ENCODE measurements around the gene MMP8. TPM values are rescaled to one million over a fixed set of nuclear protein-coding genes. Genes with fewer than 3 reads are reported as not detected.

MMP8 gene
- total and polyA plus RNA-seq, 9 of the 15 experiments (the other 6 are each of a cell fraction or from before 2014, with no cell fraction given), result not detected

DNA sequence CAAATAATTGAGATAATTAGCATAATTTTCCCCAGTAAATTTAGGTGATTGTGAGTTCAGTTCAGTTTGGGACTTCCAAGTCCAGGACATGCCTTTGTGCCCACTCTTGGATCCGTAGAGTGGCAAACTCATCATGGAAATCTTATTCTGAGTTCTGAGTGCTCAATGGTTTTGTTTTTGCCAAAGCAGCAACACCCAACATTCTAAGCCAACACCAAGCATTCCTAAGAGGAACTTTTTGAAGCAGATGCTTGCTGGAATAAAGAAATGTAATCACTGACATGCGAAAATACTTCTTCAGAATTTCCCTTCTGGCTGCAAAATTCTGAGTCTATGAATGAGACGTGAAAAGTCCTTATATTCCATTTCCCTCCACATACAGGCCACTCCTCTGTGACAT, 29.6 kb downstream of the MMP8 start:
- no peaks in the 10 kb centered on the region for H3K9me1 ChIP-seq (ENCODE audit: control insufficient read depth, insufficient read depth, low read length)
- FAIRE-seq (no peak), ATAC-seq (no peak), DNase-seq (ENCODE audit: extremely low read depth in 1 of 4, low spot score in 3 of 4) (no peak)
- H3K4me3 ChIP-seq, result no peak overlapping the region
- H3K9me3 ChIP-seq (replicated peaks; ENCODE audit: control insufficient read depth, insufficient read depth, low read depth, low read length), result no peaks in the 10 kb centered on the region
- intact Hi-C loops (cut with micrococcal nuclease), result no loop called here
- H3K4me1 ChIP-seq (replicated peaks in 1 of 2; ENCODE audit: control insufficient read depth in 2 of 2, insufficient read depth in 2 of 2, low read length in 2 of 2), result no peaks in the 10 kb centered on the region
- H3K9ac ChIP-seq (ENCODE audit: insufficient read depth in 1 of 2, low read depth in 2 of 2, low read length in 2 of 2), result no peak overlapping the region
- CTCF ChIA-PET (ENCODE audit: low intra/inter-chr PET ratio), result no interaction called here
- TF ChIP-seq DDX20 (tag; IDR thresholded peaks at IDR 0.05; ENCODE audit: low read depth) (no peak), POLR2H (tag; IDR thresholded peaks at IDR 0.05; ENCODE audit: low read depth) (no peak), ZC3H4 (CRISPR knock-in tag; IDR thresholded peaks at IDR 0.05; ENCODE audit: borderline replicate concordance) (no peak), EP300 (IDR thresholded peaks at IDR 0.05; ENCODE audit: low read length) (no peak), CTBP1 (IDR thresholded peaks at IDR 0.05; ENCODE audit: borderline replicate concordance) (no peak), PHF20 (IDR thresholded peaks at IDR 0.05; ENCODE audit: partially characterized antibody) (no peak), SMARCA5 (IDR thresholded peaks at IDR 0.05) (no peak), PPARD (CRISPR knock-in tag; IDR thresholded peaks at IDR 0.05) (no peak), SAP30 (IDR thresholded peaks at IDR 0.05; ENCODE audit: borderline replicate concordance, insufficient read depth, low read depth, low read length, poor library complexity, severe bottlenecking) (no peak), POLR2AphosphoS5 (IDR thresholded peaks at IDR 0.05; ENCODE audit: control insufficient read depth, insufficient read depth, low read depth, low read length) (no peak), ZNF699 (CRISPR knock-in tag; IDR thresholded peaks at IDR 0.05; ENCODE audit: insufficient replicate concordance) (no peak)
- TF ChIP-seq, protein P1, sequence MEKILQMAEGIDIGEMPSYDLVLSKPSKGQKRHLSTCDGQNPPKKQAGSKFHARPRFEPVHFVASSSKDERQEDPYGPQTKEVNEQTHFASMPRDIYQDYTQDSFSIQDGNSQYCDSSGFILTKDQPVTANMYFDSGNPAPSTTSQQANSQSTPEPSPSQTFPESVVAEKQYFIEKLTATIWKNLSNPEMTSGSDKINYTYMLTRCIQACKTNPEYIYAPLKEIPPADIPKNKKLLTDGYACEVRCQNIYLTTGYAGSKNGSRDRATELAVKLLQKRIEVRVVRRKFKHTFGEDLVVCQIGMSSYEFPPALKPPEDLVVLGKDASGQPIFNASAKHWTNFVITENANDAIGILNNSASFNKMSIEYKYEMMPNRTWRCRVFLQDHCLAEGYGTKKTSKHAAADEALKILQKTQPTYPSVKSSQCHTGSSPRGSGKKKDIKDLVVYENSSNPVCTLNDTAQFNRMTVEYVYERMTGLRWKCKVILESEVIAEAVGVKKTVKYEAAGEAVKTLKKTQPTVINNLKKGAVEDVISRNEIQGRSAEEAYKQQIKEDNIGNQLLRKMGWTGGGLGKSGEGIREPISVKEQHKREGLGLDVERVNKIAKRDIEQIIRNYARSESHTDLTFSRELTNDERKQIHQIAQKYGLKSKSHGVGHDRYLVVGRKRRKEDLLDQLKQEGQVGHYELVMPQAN (IDR thresholded peaks at IDR 0.05; ENCODE audit: borderline replicate concordance), result no peak
- TF ChIP-seq, protein P2, sequence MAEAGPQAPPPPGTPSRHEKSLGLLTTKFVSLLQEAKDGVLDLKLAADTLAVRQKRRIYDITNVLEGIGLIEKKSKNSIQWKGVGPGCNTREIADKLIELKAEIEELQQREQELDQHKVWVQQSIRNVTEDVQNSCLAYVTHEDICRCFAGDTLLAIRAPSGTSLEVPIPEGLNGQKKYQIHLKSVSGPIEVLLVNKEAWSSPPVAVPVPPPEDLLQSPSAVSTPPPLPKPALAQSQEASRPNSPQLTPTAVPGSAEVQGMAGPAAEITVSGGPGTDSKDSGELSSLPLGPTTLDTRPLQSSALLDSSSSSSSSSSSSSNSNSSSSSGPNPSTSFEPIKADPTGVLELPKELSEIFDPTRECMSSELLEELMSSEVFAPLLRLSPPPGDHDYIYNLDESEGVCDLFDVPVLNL (CRISPR knock-in tag; IDR thresholded peaks at IDR 0.05; ENCODE audit: low read depth), result no peak
- TF ChIP-seq, protein P3, sequence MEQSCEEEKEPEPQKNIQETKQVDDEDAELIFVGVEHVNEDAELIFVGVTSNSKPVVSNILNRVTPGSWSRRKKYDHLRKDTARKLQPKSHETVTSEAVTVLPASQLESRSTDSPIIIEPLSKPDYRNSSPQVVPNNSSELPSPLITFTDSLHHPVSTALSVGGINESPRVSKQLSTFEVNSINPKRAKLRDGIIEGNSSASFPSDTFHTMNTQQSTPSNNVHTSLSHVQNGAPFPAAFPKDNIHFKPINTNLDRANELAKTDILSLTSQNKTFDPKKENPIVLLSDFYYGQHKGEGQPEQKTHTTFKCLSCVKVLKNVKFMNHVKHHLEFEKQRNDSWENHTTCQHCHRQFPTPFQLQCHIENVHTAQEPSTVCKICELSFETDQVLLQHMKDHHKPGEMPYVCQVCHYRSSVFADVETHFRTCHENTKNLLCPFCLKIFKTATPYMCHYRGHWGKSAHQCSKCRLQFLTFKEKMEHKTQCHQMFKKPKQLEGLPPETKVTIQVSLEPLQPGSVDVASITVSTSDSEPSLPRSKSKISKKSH (CRISPR knock-in tag; IDR thresholded peaks at IDR 0.05), result no peak
- TF ChIP-seq, protein P4, sequence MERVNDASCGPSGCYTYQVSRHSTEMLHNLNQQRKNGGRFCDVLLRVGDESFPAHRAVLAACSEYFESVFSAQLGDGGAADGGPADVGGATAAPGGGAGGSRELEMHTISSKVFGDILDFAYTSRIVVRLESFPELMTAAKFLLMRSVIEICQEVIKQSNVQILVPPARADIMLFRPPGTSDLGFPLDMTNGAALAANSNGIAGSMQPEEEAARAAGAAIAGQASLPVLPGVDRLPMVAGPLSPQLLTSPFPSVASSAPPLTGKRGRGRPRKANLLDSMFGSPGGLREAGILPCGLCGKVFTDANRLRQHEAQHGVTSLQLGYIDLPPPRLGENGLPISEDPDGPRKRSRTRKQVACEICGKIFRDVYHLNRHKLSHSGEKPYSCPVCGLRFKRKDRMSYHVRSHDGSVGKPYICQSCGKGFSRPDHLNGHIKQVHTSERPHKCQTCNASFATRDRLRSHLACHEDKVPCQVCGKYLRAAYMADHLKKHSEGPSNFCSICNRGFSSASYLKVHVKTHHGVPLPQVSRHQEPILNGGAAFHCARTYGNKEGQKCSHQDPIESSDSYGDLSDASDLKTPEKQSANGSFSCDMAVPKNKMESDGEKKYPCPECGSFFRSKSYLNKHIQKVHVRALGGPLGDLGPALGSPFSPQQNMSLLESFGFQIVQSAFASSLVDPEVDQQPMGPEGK (CRISPR knock-in tag; IDR thresholded peaks at IDR 0.05; ENCODE audit: borderline replicate concordance), result no peak
- H3K27me3 ChIP-seq (ENCODE audit: control insufficient read depth in 2 of 2, insufficient read depth in 2 of 2, low read length in 2 of 2), result no peaks in the 10 kb centered on the region
- no peaks in the 10 kb centered on the region for H3K79me2 ChIP-seq (ENCODE audit: control insufficient read depth, insufficient read depth, low read length)
- BruUV-seq (replicated peaks), result no TSS peak
- no peak overlapping the region for H3K27ac ChIP-seq (ENCODE audit: extremely low read depth, low read depth, low read length)
- H3K4me2 ChIP-seq (ENCODE audit: insufficient read depth, low read length), result no peak overlapping the region
- H4K20me1 ChIP-seq (replicated peaks; ENCODE audit: control insufficient read depth, insufficient read depth, low read length), result no peaks in the 10 kb centered on the region
- POLR2A ChIA-PET, result no interaction called here
- in situ Hi-C loops (cut with MboI), result no loop called here
- WGBS (ENCODE audit: insufficient coverage, low coverage, missing lambda C conversion rate), result 0% methylated on average over 3 of the region's 3 CpGs
- H2AFZ ChIP-seq (ENCODE audit: low read depth, low read length), result no peak overlapping the region
- H3K36me3 ChIP-seq (ENCODE audit: control insufficient read depth, insufficient read depth, low read length), result no peaks in the 10 kb centered on the region

Data from K562 (cell line).